GM23338 (cell line): Measurements from ENCODE around the gene UBN1. TPM values are rescaled to one million over a fixed set of nuclear protein-coding genes. Genes with fewer than 3 reads are reported as not detected.

Experiments used
- ATAC-seq: fragments of 200-7000 bp; cut with Tn5 transposase; 3 replicates; pipeline ENCODE4 v1.9.1; 2020
- DNase-seq: peaks from one replicate; pipeline ENCODE4 v3.0.0-alpha.2; 2015; ENCODE audit warnings: low spot score
- H2AFZ ChIP-seq: fragments of 200-600 bp; sonication (generic); 2 replicates; pipeline ENCODE4 v1.8.0; 2016; ENCODE audit warnings: antibody characterized with exemption, mild to moderate bottlenecking, moderate library complexity
- H3F3A ChIP-seq: fragments of 200-600 bp; sonication (generic); replicated peaks from 2 replicates; pipeline ENCODE4 v1.8.0; 2017; ENCODE audit warnings: antibody characterized with exemption, mixed run types, low read depth
- H3K27ac ChIP-seq: fragments of 200-600 bp; sonication (generic); 2 replicates; pipeline ENCODE4 v1.6.1; 2016; ENCODE audit warnings: low read depth
- H3K27me3 ChIP-seq: fragments of 200-600 bp; sonication (generic); 2 replicates; pipeline ENCODE4 v1.8.0; 2016; ENCODE audit warnings: mild to moderate bottlenecking, mixed run types, moderate library complexity; ENCODE audit not compliant: insufficient read depth
- H3K36me3 ChIP-seq: fragments of 200-600 bp; sonication (generic); 2 replicates; pipeline ENCODE4 v1.8.0; 2016; ENCODE audit warnings: mild to moderate bottlenecking; ENCODE audit not compliant: insufficient read depth
- H3K4me1 ChIP-seq: fragments of 200-600 bp; sonication (generic); 2 replicates; pipeline ENCODE4 v1.8.0; 2016; ENCODE audit warnings: mild to moderate bottlenecking, moderate library complexity; ENCODE audit not compliant: insufficient read depth
- H3K4me2 ChIP-seq: fragments of 200-600 bp; sonication (generic); 2 replicates; pipeline ENCODE4 v1.7.1; 2017; ENCODE audit warnings: mixed run types
- H3K4me3 ChIP-seq: fragments of 200-600 bp; sonication (generic); 2 replicates; pipeline ENCODE4 v1.6.1; 2016; ENCODE audit warnings: mixed run types
- H3K79me2 ChIP-seq: fragments of 200-600 bp; sonication (generic); replicated peaks from 2 replicates; pipeline ENCODE4 v1.8.0; 2017; ENCODE audit warnings: mild to moderate bottlenecking; ENCODE audit not compliant: insufficient read depth
- H3K9me2 ChIP-seq: fragments of 200-600 bp; sonication (generic); 2 replicates; pipeline ENCODE4 v1.8.0; 2017; ENCODE audit not compliant: insufficient read depth
- H4K20me1 ChIP-seq: fragments of 200-600 bp; sonication (generic); replicated peaks from 2 replicates; pipeline ENCODE4 v1.8.0; 2017; ENCODE audit warnings: mild to moderate bottlenecking; ENCODE audit not compliant: insufficient read depth
- H3K27ac Mint-ChIP-seq: 2 replicates; pipeline ENCODE4 v1.8.0; 2020; ENCODE audit warnings: inconsistent platforms, mild to moderate bottlenecking, moderate library complexity, mixed read lengths
- H3K27me3 Mint-ChIP-seq: 3 replicates; pipeline ENCODE4 v1.8.0; 2022; ENCODE audit warnings: low read depth, mild to moderate bottlenecking, moderate library complexity, mixed read lengths, inconsistent platforms; ENCODE audit not compliant: insufficient read depth, poor library complexity
- H3K36me3 Mint-ChIP-seq: 3 replicates; pipeline ENCODE4 v1.8.0; 2021; ENCODE audit warnings: low read depth, mild to moderate bottlenecking, inconsistent platforms, moderate library complexity, mixed read lengths
- H3K4me1 Mint-ChIP-seq: 3 replicates; pipeline ENCODE4 v1.8.0; 2020; ENCODE audit warnings: mild to moderate bottlenecking, inconsistent platforms, mixed read lengths
- H3K4me3 Mint-ChIP-seq: 3 replicates; pipeline ENCODE4 v1.8.0; 2021; ENCODE audit warnings: moderate library complexity, mild to moderate bottlenecking, inconsistent platforms, mixed read lengths
- H3K9me3 Mint-ChIP-seq: 3 replicates; pipeline ENCODE4 v1.8.0; 2020; ENCODE audit warnings: moderate library complexity, mild to moderate bottlenecking, inconsistent platforms, mixed read lengths
- JUNB ChIP-seq: IDR thresholded peaks from one replicate; pipeline ENCODE4 v1.6.1; 2016; ENCODE audit warnings: antibody characterized with exemption; ENCODE audit not compliant: unreplicated experiment
- POLR2AphosphoS5 ChIP-seq: IDR thresholded peaks from 2 replicates; pipeline ENCODE4 v1.6.1; 2016; ENCODE audit warnings: antibody characterized with exemption, low read depth
- ZNF331 ChIP-seq: fragments of 250-450 bp; sonication (Bioruptor Pico); IDR thresholded peaks from 2 replicates; pipeline ENCODE4 v1.5.0; 2020; ENCODE audit warnings: low read depth, mild to moderate bottlenecking, moderate library complexity
- polyA plus RNA-seq: library from polyadenylated mRNA; unstranded; fragments of >200 nt; fragmentation: Nextera tagmentation; extraction: Ambion mirVana; gene quantifications from 2 replicates; pipeline ENCODE4 v1.2.1, GENCODE V29; 2016
- total RNA-seq: library from RNA; depleted of rRNA; stranded (reverse); fragments of >200 nt; shearing (Covaris generic); gene quantifications from 2 replicates; pipeline ENCODE4 v1.2.3, GENCODE V29; 2014
- TF ChIP-seq, protein P1 (sequence below): fragments of 250-450 bp; sonication (Bioruptor Pico); IDR thresholded peaks from 2 replicates; pipeline ENCODE4 v1.5.0; 2020; ENCODE audit warnings: mild to moderate bottlenecking, moderate library complexity

The UBN1 gene
- total and polyA plus RNA-seq, 2 experiments from 2014 or later = 18.3 to 46.8 TPM

DNA sequence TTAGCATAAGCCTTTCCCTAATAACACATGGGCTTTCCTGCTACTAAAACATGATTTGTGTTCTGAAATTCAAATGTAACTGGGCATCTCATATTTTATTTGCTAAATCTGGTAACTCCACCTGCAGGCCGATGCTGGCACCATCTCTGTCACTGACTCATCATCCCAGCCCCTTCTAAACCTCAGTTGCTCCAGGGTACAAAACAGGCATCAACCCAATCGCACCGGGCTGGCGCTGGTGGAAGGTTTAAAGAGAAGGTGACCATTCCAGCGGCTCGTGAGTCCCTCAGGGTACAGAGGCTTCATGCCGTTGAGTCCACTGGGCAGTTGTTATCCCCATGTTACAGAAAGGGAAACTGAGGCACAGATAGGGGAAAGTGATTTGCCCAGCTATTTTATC, 62.5 kb downstream of the UBN1 start (continued):
- TF ChIP-seq, protein P1, sequence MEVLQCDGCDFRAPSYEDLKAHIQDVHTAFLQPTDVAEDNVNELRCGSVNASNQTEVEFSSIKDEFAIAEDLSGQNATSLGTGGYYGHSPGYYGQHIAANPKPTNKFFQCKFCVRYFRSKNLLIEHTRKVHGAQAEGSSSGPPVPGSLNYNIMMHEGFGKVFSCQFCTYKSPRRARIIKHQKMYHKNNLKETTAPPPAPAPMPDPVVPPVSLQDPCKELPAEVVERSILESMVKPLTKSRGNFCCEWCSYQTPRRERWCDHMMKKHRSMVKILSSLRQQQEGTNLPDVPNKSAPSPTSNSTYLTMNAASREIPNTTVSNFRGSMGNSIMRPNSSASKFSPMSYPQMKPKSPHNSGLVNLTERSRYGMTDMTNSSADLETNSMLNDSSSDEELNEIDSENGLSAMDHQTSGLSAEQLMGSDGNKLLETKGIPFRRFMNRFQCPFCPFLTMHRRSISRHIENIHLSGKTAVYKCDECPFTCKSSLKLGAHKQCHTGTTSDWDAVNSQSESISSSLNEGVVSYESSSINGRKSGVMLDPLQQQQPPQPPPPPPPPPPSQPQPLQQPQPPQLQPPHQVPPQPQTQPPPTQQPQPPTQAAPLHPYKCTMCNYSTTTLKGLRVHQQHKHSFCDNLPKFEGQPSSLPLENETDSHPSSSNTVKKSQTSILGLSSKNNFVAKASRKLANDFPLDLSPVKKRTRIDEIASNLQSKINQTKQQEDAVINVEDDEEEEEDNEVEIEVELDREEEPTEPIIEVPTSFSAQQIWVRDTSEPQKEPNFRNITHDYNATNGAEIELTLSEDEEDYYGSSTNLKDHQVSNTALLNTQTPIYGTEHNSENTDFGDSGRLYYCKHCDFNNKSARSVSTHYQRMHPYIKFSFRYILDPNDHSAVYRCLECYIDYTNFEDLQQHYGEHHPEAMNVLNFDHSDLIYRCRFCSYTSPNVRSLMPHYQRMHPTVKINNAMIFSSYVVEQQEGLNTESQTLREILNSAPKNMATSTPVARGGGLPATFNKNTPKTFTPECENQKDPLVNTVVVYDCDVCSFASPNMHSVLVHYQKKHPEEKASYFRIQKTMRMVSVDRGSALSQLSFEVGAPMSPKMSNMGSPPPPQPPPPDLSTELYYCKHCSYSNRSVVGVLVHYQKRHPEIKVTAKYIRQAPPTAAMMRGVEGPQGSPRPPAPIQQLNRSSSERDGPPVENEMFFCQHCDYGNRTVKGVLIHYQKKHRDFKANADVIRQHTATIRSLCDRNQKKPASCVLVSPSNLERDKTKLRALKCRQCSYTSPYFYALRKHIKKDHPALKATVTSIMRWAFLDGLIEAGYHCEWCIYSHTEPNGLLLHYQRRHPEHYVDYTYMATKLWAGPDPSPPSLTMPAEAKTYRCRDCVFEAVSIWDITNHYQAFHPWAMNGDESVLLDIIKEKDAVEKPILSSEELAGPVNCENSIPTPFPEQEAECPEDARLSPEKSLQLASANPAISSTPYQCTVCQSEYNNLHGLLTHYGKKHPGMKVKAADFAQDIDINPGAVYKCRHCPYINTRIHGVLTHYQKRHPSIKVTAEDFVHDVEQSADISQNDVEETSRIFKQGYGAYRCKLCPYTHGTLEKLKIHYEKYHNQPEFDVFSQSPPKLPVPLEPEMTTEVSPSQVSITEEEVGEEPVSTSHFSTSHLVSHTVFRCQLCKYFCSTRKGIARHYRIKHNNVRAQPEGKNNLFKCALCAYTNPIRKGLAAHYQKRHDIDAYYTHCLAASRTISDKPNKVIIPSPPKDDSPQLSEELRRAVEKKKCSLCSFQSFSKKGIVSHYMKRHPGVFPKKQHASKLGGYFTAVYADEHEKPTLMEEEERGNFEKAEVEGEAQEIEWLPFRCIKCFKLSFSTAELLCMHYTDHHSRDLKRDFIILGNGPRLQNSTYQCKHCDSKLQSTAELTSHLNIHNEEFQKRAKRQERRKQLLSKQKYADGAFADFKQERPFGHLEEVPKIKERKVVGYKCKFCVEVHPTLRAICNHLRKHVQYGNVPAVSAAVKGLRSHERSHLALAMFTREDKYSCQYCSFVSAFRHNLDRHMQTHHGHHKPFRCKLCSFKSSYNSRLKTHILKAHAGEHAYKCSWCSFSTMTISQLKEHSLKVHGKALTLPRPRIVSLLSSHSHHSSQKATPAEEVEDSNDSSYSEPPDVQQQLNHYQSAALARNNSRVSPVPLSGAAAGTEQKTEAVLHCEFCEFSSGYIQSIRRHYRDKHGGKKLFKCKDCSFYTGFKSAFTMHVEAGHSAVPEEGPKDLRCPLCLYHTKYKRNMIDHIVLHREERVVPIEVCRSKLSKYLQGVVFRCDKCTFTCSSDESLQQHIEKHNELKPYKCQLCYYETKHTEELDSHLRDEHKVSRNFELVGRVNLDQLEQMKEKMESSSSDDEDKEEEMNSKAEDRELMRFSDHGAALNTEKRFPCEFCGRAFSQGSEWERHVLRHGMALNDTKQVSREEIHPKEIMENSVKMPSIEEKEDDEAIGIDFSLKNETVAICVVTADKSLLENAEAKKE = no peak

DNA sequence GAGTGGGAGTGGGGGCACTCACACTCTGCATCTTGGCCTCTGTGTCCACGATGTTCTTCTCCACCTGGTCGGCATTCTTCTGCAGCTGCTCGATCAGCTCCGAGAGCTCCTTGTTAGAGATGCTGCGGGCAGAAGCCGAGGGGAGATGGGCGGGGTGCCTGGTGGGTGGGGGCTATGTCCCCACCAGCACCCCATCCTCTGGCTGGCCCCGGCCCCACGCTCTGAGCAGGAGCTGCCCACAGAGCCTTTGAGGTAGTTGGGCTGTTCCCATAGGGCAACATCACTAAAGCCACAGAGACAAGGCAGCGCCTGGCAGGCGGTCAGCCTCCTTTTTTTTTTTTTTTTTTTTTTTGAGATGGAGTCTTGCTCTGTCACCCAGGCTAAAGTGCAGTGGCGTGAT, 63.5 kb downstream of the UBN1 start:
- peaks cover 2% of the 10 kb centered on the region for H3K27me3 Mint-ChIP-seq
- Histone ChIP-seq H3K9me2 (no peaks in the 10 kb centered on the region), H4K20me1 (no peaks in the 10 kb centered on the region; the same call in 1 of the 2 replicates), H3F3A (0 out of 2 replicates have a peak, but pooled peaks cover 7% of the 10 kb centered on the region), H3K36me3 (no peaks in the 10 kb centered on the region), H3K4me2 (no peak overlapping the region), H3K4me1 (no peaks in the 10 kb centered on the region), H3K4me3 (no peak overlapping the region), H3K79me2 (no peaks in the 10 kb centered on the region), H3K27me3 (no peaks in the 10 kb centered on the region), H3K27ac (no peak overlapping the region), H2AFZ (no peak overlapping the region)
- H3K9me3 Mint-ChIP-seq = no peaks in the 10 kb centered on the region
- no peak overlapping the region for H3K4me3 Mint-ChIP-seq
- TF ChIP-seq POLR2AphosphoS5 = no peak
- TF ChIP-seq JUNB = no peak
- H3K27ac Mint-ChIP-seq = no peak overlapping the region
- H3K4me1 Mint-ChIP-seq = no peaks in the 10 kb centered on the region; the same call in 2 of the 3 replicates
- no peaks in the 10 kb centered on the region for H3K36me3 Mint-ChIP-seq
- ATAC-seq (no peak), DNase-seq (no peak)

DNA sequence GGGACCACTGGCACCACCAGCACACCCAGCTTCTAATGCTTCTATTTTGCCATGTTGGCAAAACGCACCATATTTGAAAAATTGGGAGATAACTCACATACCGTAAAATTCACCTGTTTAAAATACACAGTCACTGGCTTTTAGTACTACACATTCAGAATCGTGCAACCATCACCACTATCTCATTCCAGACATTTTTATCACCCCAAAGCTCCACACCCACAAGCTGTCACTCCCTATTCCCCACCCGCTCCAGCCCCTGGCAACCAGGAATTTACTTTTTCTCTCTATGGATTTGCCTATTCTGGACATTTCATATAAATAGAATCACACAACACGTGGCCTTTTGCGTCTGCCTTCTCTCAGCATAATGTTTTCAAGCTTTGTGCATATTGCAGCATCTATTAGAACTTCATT, 64.7 kb downstream of the UBN1 start:
- H3K4me1 ChIP-seq = no peaks in the 10 kb centered on the region
- Mint-ChIP-seq H3K27me3 (peaks cover 2% of the 10 kb centered on the region), H3K4me1 (no peaks in the 10 kb centered on the region; the same call in 2 of the 3 replicates), H3K9me3 (no peaks in the 10 kb centered on the region), H3K27ac (no peak overlapping the region), H3K36me3 (no peaks in the 10 kb centered on the region), H3K4me3 (no peak overlapping the region)
- H3K27me3 ChIP-seq = no peaks in the 10 kb centered on the region
- no peaks in the 10 kb centered on the region for H3K9me2 ChIP-seq
- H3K4me3 ChIP-seq = no peak overlapping the region
- H3F3A ChIP-seq = 0 out of 2 replicates have a peak, but pooled peaks cover 3% of the 10 kb centered on the region
- no peaks in the 10 kb centered on the region for H3K36me3 ChIP-seq
- H3K27ac ChIP-seq = no peak overlapping the region
- DNase-seq = no peak
- no peak overlapping the region for H3K4me2 ChIP-seq
- no peaks in the 10 kb centered on the region for H3K79me2 ChIP-seq
- H2AFZ ChIP-seq = no peak overlapping the region
- ATAC-seq = no peak
- no peaks in the 10 kb centered on the region; the same call in 1 of the 2 replicates for H4K20me1 ChIP-seq
- no peak for TF ChIP-seq ZNF331
- TF ChIP-seq, protein P1 = no peak
